ENCODE data around the gene ARHGEF35.
A peak's percentile ranks its signal among the peaks of the same experiment; 100 is the strongest.
"Not testable (repeated sequence)": the region's sequence is repeated elsewhere in the genome, so short reads cannot be mapped to it uniquely, and the experiment has no call there.

The ARHGEF35 gene

DNA sequence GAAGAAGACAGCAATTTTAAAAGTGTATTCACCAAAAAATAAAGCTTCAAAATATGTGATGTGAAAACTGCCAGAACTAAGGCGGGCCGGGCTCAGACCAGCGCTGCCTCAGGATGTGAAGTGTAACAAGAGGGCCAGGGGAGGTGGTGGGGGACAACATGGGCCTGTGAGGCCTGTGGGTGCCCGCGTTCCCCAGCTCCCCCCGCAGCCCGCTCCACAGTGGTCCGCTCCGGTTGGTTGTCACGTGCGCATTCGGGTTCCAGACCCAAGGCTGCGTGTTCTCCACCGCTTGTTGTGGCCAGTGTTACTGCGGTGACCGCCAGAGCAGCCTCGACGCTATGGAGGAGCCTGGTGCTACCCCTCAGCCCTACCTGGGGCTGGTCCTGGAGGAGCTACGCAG, 12.5 kb downstream of the ARHGEF35 start, which contains the start of gene CTAGE4:
Gene CTAGE4 (plus strand): TSS at position 301 of the 400 bp plus-strand sequence. CDS start 38 bp downstream, at position 339.
- not testable (repeated sequence) for DNase-seq (ENCODE audit: insufficient read length, low spot score); FAIRE-seq

DNA sequence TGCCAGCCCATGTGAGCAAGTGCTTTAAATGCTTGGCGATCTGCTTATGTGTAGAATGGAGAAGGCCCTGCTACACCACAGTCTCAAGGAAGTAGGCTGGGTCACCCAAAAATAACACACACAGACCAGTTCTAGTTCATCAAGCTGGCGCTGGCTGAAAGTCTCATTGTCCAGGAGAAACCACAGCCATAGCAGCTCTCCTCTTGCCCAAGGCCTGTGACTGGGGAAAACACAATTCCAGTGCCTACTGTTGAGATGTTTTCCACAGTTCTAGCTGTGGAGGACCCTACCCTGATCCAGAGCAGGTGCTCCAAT, 16.5 kb downstream of the ARHGEF35 start:
- DNase-seq (ENCODE audit: insufficient read length, low spot score); FAIRE-seq: not testable (repeated sequence)

- FAIRE-seq: peak; percentile 40
- not testable (repeated sequence) for DNase-seq (ENCODE audit: insufficient read length, low spot score)
These were observed 17.1 kb downstream of the ARHGEF35 start for GRCh38 chr7:144178380-144179164.

DNA sequence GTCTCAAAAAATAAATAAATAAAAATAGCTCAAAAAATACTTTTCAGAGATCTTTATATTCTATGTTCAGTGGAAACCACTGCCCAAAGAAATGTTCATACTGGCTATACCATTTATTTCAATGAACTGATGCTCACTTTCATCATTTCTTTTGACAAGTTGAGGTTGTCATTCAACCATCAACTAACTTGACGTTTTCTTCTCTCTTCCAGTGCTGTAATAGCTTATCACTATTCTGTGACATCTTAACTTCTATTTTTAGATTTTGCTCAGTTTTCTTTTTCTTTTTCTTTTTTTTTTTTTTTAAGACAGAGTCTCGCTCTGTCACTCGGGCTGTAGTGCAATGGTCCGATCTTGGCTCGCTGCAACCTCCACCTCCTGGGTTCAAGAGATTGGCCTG, 21.0 kb downstream of the ARHGEF35 start:
- DNase-seq (ENCODE audit: insufficient read length, low spot score) (no peak), FAIRE-seq (no peak)
- TF ChIP-seq TAF1 (IDR thresholded peaks at IDR 0.05; ENCODE audit: low read depth, low read length): no peak
- TF ChIP-seq POLR2AphosphoS5 (IDR thresholded peaks at IDR 0.05; ENCODE audit: low read depth, low read length): no peak
- TF ChIP-seq PAX5 (IDR thresholded peaks at IDR 0.05; ENCODE audit: insufficient read depth, low read length, severe bottlenecking): no peak
- no peak for TF ChIP-seq POLR2A (IDR thresholded peaks at IDR 0.05; ENCODE audit: low read depth, low read length)
- no peak for TF ChIP-seq SPI1 (IDR thresholded peaks at IDR 0.05; ENCODE audit: low read depth, low read length)
- no peak for TF ChIP-seq POU2F2 (IDR thresholded peaks at IDR 0.05; ENCODE audit: low read depth, low read length)

DNA sequence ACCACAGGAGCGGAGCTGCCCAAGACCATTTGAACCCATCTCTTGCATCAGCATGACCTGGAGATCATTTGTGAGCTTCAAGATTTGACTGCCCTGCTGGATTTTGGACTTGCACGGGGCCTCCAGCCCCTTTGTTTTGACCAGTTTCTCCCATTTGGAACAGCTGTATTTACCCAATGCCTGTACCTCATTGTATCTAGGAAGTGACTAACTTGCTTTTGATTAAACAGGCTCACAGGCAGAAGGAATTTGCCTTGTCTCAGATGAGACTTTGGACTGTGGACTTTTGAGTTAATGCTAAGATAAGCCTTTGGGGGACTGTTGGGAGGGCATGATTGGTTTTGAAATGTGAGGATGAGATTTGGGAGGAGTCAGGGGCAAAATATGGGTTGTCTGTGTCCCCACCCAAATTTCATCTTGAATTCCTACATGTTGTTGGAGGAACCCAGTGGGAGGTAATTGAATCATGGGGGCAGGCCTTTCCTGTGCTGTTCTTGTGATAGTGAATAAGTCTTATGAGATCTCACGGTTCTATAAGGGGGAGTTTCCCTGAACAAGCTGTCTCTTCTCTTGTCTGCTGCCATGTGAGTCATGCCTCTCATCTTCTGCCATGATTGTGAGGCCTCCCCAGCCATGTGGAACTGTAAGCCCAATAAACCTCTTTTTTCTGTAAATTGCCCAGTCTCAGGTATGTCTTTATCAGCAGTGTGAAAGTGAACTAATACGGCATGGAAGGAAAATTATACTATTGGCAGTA, 23.9 kb downstream of the ARHGEF35 start:
- DNase-seq (ENCODE audit: insufficient read length, low spot score); FAIRE-seq: not testable (repeated sequence)

DNA sequence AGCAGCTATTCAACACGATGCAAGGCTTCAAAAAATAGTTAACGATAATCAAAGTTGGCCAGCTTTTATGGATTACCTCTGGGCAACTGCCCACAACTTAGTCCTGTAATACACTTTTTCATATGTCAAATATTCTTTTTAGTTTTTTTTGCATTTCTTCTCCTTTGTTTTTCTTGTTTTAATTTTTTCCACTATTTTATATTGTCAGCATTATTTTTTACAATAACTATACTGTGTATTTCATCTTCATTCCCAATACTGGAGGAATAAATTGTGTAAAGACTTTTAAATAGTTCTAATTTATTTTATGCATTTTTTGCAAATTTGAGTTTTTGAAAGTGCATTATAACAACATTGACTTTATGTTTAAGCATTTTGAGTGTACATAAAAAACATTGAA, 30.8 kb downstream of the ARHGEF35 start:
- DNase-seq (ENCODE audit: insufficient read length, low spot score) (no peak), FAIRE-seq (no peak)
- TF ChIP-seq POLR2AphosphoS5 (IDR thresholded peaks at IDR 0.05; ENCODE audit: low read depth, low read length) (no peak), PAX5 (IDR thresholded peaks at IDR 0.05; ENCODE audit: insufficient read depth, low read length, severe bottlenecking) (no peak), SPI1 (IDR thresholded peaks at IDR 0.05; ENCODE audit: low read depth, low read length) (no peak), POLR2A (IDR thresholded peaks at IDR 0.05; ENCODE audit: low read depth, low read length) (no peak), POU2F2 (IDR thresholded peaks at IDR 0.05; ENCODE audit: low read depth, low read length) (no peak), TAF1 (IDR thresholded peaks at IDR 0.05; ENCODE audit: low read depth, low read length) (no peak)

- no peak for TF ChIP-seq PAX5 (IDR thresholded peaks at IDR 0.05; ENCODE audit: insufficient read depth, low read length, severe bottlenecking)
- TF ChIP-seq POU2F2 (IDR thresholded peaks at IDR 0.05; ENCODE audit: low read depth, low read length): no peak
- TF ChIP-seq POLR2AphosphoS5 (IDR thresholded peaks at IDR 0.05; ENCODE audit: low read depth, low read length): no peak
- TF ChIP-seq TAF1 (IDR thresholded peaks at IDR 0.05; ENCODE audit: low read depth, low read length): no peak
- no peak for TF ChIP-seq SPI1 (IDR thresholded peaks at IDR 0.05; ENCODE audit: low read depth, low read length)
- TF ChIP-seq POLR2A (IDR thresholded peaks at IDR 0.05; ENCODE audit: low read depth, low read length): no peak
- FAIRE-seq (no peak), DNase-seq (ENCODE audit: insufficient read length, low spot score) (no peak)
These were observed 36.8 kb downstream of the ARHGEF35 start for GRCh38 chr7:144158861-144159260.

GRCh38 chr7:144148224-144148827, 47.3 kb downstream of the ARHGEF35 start:
- TF ChIP-seq SPI1 (IDR thresholded peaks at IDR 0.05; ENCODE audit: low read depth, low read length) (no peak), POLR2AphosphoS5 (IDR thresholded peaks at IDR 0.05; ENCODE audit: low read depth, low read length) (no peak), PAX5 (IDR thresholded peaks at IDR 0.05; ENCODE audit: insufficient read depth, low read length, severe bottlenecking) (no peak), POLR2A (IDR thresholded peaks at IDR 0.05; ENCODE audit: low read depth, low read length) (no peak), POU2F2 (IDR thresholded peaks at IDR 0.05; ENCODE audit: low read depth, low read length) (no peak), TAF1 (IDR thresholded peaks at IDR 0.05; ENCODE audit: low read depth, low read length) (no peak)
- FAIRE-seq: no peak
- DNase-seq (ENCODE audit: insufficient read length, low spot score): no peak

GRCh38 chr7:144144426-144144825, 51.2 kb downstream of the ARHGEF35 start:
- DNase-seq (ENCODE audit: insufficient read length, low spot score) (no peak), FAIRE-seq (no peak)
- no peak for TF ChIP-seq PAX5 (IDR thresholded peaks at IDR 0.05; ENCODE audit: insufficient read depth, low read length, severe bottlenecking)
- TF ChIP-seq POU2F2 (IDR thresholded peaks at IDR 0.05; ENCODE audit: low read depth, low read length): no peak
- TF ChIP-seq POLR2AphosphoS5 (IDR thresholded peaks at IDR 0.05; ENCODE audit: low read depth, low read length): no peak

GRCh38 chr7:144142187-144142586, 53.4 kb downstream of the ARHGEF35 start:
- TF ChIP-seq TAF1 (IDR thresholded peaks at IDR 0.05; ENCODE audit: low read depth, low read length) (no peak), POLR2A (IDR thresholded peaks at IDR 0.05; ENCODE audit: low read depth, low read length) (no peak), PAX5 (IDR thresholded peaks at IDR 0.05; ENCODE audit: insufficient read depth, low read length, severe bottlenecking) (no peak), SPI1 (IDR thresholded peaks at IDR 0.05; ENCODE audit: low read depth, low read length) (no peak), POLR2AphosphoS5 (IDR thresholded peaks at IDR 0.05; ENCODE audit: low read depth, low read length) (no peak), POU2F2 (IDR thresholded peaks at IDR 0.05; ENCODE audit: low read depth, low read length) (no peak)
- DNase-seq (ENCODE audit: insufficient read length, low spot score) (no peak), FAIRE-seq (peak; percentile 5)

All from GM12891 (cell line).